ENCODE data around the gene NPTX2. TPM values are rescaled to one million over a fixed set of nuclear protein-coding genes. Genes with fewer than 3 reads are reported as not detected.
A peak's percentile ranks its signal among the peaks of the same experiment; 100 is the strongest.
"Not testable (repeated sequence)": the region's sequence is repeated elsewhere in the genome, so short reads cannot be mapped to it uniquely, and the experiment has no call there.

Gene NPTX2, protein sequence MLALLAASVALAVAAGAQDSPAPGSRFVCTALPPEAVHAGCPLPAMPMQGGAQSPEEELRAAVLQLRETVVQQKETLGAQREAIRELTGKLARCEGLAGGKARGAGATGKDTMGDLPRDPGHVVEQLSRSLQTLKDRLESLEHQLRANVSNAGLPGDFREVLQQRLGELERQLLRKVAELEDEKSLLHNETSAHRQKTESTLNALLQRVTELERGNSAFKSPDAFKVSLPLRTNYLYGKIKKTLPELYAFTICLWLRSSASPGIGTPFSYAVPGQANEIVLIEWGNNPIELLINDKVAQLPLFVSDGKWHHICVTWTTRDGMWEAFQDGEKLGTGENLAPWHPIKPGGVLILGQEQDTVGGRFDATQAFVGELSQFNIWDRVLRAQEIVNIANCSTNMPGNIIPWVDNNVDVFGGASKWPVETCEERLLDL
- total RNA-seq (2014; rRNA removed; shearing (Covaris generic)), result 1.4 and 2.0 TPM in 2 replicates
- 2.1 and 3.3 TPM in 2 replicates for polyA plus RNA-seq (2014; cell fraction: nucleus; rRNA removed)

DNA sequence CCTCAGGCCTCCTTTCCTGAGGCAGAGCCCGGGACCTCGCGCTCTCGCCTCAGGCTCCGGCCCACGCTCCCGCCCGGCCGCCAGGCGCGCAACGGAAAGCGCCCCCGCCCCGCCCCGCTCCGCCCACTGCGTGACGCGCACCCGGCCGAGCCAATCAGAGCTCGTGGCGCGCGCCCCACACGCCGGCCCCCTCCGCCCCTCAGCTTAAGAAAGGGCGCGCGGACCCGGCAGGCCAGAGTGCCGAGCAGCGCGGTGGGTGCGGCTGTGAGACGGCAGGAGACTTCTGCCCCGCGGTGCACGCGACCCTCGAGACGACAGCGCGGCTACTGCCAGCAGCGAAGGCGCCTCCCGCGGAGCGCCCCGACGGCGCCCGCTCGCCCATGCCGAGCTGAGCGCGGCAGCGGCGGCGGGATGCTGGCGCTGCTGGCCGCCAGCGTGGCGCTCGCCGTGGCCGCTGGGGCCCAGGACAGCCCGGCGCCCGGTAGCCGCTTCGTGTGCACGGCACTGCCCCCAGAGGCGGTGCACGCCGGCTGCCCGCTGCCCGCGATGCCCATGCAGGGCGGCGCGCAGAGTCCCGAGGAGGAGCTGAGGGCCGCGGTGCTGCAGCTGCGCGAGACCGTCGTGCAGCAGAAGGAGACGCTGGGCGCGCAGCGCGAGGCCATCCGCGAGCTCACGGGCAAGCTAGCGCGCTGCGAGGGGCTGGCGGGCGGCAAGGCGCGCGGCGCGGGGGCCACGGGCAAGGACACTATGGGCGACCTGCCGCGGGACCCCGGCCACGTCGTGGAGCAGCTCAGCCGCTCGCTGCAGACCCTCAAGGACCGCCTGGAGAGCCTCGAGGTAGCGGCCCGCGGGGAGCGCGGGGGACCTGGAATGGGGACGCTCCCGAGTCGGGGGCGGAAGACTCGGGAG is at the start of gene NPTX2:
Gene NPTX2, plus strand, starts transcription at position 235 of the 909 bp plus-strand sequence. Its CDS starts 177 bp downstream, at position 412.
- DNase-seq (ENCODE audit: extremely low read depth, low read depth), result peak; percentile 64

DNA sequence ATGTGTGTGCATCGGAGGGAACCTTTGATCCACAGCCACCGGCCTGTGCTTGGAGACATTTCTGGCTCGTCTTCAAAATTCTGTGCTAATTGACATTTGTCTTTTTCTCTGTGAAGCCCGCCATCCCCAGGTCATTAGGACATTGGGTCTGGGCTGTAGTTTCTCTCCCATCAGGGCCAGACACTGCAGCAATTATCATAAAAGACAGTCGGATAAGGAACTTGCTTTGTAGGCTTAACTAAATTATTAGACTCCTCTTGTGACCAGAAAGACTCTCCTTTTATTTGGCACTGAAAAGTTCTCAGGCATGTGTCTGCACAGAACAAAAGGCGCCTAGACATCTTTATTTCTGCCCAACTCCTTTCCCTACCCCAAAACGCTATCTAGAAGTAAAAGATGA is 49.1 kb upstream of the NPTX2 start:
- DNase-seq (ENCODE audit: extremely low read depth, low read depth), result no peak

DNA sequence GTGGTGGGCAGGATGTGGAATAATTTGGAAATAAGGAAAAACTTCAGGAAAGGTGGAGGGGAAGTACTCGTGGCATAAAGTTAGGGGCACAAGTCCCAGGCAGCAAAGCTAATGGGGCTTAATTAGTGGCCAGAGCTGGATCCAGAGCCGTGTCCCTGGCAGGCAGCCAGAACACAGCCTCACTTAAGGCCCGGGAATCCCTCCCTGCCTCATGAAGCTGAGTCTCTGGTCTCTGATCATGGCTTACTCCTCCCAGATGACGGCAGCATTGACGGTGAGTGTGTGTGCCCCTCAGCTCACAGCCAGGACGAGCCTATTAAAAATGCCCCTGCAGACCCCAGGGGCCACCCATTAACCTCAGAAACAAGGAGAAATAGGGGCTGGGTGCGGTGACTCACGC is 48.2 kb upstream of the NPTX2 start:
- no peak for DNase-seq (ENCODE audit: extremely low read depth, low read depth)

DNA sequence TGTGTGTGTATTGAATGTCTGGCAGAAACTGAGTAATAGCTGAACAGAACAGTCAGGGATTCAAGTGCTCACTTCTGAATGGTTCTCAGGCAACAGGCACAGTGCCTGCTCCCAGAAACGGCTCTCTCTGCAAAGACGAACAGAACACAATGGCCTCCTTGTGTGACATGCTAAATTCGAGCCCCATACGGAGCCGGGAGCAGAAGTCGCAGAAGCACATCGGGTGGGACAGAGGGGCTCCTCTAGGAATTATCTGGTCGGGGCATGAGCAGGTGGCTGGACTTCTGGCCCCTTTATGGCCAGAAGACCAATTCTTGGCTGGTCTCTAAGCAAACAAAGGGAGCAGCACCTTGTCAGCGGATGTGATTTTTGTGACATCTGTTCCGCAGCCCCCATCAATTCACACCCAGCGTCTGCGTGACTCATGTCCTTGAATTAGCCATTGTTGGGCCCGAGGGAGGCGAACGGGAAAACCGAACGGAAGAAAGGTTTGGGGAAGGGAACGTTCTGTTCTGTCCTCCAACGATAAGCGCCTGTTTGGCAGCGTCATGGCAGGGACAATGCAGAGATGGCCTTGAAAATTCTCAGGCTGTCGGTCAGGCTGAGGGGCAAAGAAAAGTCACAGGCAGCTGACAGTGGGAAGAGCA is 47.3 kb upstream of the NPTX2 start:
- no peak for DNase-seq (ENCODE audit: extremely low read depth, low read depth)

DNA sequence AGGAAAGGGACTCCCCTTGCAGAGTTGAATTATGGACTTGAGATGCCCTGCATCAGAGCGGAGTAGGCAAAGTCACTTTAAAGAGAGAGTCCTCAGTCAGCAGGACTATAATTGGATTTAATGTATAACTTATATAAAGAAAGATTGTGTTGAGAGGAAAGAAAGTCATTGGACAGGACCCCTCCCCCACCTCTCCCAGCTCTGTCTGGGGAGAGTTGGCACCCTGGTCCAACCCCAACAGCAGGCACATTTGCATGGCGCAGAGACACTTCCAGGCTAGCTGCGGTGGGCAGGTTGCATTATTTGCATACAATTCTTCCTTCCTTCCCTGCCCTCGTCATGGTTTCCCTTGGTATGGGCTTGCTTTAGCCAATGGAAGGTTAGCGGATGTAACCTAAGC is 46.1 kb upstream of the NPTX2 start:
- DNase-seq (ENCODE audit: extremely low read depth, low read depth), result no peak

DNA sequence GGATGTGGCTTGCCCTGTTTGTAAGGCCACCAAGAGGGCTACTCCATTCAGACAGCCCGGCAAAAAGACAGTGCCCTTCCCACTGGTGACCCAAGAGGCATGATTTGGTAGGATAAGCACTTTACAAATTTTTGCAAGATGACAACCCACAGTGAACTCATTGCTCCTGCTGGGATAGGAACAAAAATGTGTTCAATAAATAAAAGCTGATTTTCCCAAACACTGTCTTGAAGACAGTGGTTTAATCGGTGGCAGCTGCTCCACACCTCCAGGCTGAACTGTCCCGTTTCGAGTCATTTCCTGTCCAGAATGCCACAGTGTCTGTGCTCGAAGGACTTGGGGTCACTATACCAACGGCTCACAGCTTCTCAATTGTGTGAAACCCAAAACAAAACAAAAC is 45.1 kb upstream of the NPTX2 start:
- no peak for DNase-seq (ENCODE audit: extremely low read depth, low read depth)

DNA sequence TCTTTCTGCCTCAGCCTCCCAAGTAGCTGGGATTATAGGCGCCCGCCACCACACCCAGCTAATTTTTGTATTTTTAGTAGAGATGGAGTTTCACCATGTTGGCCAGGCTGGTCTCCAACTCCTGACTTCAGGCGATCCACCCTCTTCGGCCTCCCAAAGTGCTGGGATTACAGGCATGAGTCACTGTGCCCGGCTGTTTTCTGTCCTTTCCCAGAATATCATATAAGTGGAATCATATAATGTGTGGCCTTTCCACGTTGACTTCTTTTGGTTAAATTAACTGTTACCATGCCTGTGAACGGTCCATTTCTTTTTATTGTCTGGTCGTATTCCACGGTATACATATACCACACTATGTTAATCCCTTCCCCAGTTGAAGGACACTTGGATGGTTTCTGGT is 44.4 kb upstream of the NPTX2 start:
- not testable (repeated sequence) for DNase-seq (ENCODE audit: extremely low read depth, low read depth)

DNA sequence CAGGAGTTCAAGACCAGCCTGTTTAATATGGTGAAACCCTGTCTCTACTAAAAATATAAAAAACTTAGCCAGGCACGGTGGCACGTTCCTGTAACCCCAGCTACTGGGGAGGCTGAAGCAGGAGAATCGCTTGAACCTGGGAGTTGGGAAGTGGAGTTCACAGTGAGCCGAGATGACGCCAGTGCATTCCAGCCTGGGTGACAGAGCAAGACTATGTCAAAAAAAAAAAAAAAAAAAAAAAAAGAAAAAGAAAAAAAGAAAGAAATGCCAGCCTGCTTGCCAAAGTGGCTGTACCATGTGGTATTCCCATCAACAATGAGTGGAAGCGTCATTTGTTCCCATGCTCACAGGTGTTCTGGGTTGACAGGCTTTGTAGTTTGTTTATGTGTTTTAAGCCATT is 43.3 kb upstream of the NPTX2 start:
- DNase-seq (ENCODE audit: extremely low read depth, low read depth), result no peak

DNA sequence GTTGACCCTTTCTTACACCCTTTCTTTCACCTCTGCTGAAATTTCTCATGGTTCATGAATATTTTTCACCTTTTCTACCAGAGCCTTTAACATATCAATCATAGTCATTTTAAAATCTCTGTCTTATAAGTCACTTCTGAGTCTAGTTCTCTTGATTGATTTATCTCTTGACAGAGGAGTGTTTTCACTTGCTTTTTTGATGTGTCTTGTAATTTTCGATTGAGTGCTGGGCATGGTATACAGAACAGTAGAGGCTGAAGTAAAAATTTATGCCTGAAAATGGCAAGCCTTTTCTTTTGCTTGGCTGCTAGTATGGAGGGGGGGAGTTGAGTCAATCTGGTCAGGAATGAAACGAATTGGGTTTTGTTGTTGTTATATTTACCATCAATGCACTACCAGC is 41.2 kb upstream of the NPTX2 start:
- no peak for DNase-seq (ENCODE audit: extremely low read depth, low read depth)

DNA sequence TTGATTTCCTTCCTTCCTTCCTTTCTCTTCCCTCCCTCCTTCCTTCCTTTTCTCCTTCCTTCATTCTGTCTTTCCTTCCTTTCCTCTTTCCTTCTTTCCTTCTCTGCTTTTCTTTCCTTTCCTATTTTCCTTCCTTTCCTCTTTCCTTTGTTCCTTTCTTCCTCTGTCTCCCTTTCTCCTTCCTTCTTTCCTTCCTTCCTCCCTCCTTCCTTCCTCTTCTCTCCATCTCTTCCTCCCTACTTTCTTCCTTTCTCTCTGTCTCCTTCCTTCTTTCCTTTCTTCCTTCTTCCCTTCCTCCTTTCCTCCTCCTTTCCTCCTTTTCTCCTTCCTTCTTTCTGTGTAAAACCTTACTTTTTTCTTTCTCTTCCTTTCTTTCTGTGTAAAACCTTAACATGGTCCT is 32.3 kb upstream of the NPTX2 start:
- no peak for DNase-seq (ENCODE audit: extremely low read depth, low read depth)

DNA sequence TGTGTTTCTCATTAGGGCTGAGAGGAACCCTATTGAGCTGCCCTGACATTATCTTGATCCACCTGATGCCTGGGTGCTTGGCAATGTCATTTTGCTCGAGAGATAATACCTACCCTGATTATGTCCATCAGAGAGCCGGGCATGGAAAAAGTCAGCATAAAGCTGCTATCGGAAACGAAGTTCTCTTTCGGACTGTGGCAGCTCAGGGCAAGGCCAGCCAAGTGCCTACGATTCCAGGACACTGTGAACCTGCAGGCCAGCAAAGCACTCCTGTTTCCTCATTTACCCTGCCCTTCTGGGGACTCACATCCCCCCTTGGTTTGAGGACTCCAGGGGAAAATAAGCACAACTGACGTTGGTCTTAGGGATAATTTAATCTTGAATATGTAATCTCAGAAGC is 25.2 kb upstream of the NPTX2 start:
- DNase-seq (ENCODE audit: extremely low read depth, low read depth), result no peak

DNA sequence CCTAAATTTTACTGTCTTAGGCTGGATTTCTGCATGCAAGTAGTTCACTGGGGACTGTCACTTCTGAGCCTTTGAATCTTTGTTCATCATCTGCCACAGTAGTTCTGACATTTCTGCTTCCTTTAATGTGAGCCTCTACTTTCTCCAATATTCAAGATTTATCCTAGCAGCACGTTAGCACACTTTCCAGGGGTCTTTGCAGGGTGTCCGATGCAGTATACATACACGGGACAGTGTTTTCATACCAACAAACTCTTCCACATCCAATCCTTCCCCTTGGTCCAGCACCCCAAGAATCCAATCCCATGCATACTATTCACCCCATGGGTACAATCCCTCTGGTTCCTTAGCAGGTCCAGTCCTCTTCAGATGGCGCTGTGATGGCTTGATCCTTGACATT is 22.7 kb upstream of the NPTX2 start:
- DNase-seq (ENCODE audit: extremely low read depth, low read depth), result no peak

DNA sequence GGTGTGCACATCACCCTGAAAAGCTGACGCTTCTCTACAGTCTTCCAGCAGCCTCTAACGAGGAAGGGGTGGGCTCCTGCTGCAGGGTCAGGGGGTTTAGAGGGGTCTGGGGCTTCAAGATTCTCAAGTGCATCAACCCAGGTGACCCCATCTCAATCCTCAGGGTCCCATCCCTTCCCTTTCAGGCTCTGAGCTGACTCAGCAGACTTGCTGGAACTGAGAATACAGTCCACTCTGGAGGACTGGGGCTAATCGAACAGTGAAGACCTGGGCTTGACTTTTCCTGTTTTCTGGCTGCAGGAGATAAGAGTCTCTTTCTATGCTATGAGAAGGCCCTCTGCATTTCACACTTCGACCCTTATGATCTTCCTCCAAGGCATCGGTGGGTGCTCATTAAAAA is 22.3 kb upstream of the NPTX2 start:
- DNase-seq (ENCODE audit: extremely low read depth, low read depth), result no peak

DNA sequence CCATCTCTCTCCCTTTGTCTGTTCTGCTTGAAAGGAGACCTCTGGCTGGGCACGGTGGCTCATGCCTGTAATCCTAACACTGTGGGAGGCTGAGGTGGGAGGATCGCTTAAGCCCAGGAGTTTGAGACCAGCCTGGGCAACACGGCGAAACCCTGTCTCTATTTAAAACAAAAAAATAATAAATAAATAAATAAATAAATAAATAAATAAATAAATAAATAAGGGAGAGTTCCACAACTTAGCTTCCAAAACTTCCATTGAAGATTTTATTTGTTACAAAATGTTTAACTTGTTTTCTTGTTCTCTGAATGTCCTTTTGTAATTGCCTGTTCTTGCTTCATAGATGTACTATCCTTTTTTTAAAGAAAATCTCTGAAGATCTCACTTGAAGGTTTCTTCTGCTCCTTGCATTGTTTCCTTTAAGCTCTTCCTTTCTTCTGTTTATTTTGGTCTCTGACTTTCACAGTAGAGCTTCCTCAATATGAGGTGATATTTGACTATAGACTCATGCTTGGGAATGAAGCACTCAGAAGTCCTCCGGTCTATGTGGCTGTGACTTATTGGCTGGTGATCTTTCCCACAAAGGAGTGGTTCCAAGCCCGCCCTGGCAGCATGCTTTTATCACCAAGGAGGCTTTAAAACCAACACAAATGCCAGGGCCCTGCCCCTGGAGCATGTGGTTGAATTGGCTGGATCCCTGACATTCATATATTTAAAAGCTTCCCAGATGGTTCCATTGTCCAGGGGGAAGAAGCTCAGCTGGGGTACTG is 18.1 kb upstream of the NPTX2 start:
- DNase-seq (ENCODE audit: extremely low read depth, low read depth), result no peak

DNA sequence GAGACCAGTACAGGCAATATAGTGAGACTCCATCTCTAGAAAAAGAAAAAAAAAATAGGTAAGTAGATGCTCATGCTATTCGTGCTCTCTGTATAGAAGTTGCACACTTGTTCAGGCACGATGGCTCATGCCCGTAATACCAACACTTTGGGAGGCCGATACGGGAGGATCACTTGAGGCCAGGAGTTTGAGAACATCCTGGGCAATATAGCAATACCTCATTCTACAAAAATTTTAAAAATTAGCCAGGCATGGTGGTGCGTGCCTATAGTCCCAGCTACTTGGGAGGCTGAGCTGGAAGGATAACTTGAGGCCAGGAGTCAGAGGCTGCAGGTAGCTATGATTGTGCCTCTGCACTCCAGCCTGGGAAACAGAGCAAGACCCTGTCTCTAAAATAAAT is 17.2 kb upstream of the NPTX2 start:
- no peak for DNase-seq (ENCODE audit: extremely low read depth, low read depth)

DNA sequence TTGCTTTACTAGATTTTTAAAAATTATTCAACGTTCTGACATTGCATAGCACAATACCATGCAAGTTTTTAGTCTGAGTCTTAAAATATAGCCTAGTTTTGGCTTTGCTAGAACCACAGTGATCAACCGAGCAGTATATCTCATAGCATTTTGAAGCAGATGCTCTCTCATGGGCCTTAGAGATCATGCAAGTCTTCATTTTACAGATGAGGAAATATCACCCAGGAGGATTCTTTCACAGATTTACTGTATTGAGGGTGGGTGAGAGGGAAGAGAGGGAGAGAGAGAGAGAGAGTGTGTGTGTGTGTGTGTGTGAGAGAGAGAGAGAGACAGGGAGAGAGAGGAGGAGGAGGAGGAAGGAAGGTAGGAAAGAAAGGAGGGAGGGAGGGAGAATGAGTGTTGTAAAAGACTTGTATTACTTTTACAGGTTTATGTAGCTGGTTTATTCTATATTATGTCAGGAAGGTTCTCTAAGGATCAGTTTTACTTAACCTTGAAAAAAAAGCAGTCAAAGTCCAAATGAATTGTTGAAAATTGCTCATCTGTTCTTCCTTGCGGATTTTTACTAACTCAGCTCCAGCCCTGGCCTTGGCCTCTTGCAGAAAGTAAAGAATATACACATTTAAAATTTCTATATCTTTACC is 14.2 kb upstream of the NPTX2 start:
- no peak for DNase-seq (ENCODE audit: extremely low read depth, low read depth)

DNA sequence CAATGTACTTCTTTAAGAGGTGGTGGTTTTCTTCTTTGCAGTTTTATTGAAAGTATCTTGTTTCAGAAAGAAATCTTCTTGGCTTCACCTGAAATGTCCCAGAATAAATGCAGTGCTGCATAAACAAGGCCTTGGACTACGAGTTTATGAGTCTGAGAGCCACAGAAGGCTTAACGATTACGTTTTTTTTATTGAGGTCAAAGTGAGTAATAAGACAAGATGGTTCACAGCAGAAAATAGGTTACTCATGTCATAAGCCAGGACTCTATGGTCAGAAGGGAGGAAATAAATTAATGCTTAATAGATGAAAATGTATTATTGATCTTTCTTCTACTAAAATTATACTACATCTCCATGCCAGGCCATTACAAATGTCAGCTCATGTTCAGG is 13.7 kb upstream of the NPTX2 start:
- no peak for DNase-seq (ENCODE audit: extremely low read depth, low read depth)

DNA sequence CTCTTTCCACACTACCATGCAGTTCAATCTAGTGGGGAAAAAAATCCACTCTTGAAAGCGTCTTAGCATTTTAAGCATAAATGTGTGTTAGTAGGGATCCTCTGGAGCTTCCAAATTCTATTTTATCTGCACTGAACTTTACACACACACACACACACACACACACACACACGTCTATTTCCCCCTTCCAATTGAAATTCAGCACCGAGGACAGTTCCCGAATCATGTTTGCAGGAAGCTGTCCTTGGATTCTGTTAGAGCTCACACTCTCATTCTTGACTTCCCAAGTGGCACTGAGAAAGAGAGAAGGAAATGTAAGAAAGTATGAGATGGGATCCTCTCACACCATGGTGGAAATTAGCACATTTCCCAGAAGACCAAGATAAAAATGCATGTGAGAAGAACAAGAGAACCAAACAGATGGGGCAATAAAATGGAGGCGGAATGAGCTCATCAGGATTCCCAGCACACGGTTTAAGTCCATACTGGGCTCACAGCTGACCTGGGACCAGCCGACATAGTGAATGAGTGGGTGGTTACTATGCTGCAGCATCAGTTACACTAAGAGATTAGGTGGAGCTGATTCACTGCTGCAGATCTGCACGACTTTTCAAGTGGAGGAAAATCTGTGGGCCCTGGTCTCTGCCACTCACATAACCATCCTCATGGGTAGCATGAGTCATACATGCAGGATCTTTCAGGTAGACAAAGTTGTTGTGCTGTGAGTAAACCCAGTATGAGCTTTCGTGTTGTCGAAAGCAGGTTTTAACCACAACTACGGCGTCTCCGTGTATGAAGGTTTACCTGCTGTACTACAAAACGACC is 3.3 kb upstream of the NPTX2 start:
- DNase-seq (ENCODE audit: extremely low read depth, low read depth), result peak; percentile 26

Data from NCI-H460 (cell line).